ENCODE results near the gene VPS18. TPM values are rescaled to one million over a fixed set of nuclear protein-coding genes. Genes with fewer than 3 reads are reported as not detected.
A peak's percentile ranks its signal among the peaks of the same experiment; 100 is the strongest.

Gene VPS18
- total and polyA plus RNA-seq, 8 donors, result 9.2 to 29.0 (median 13.6) TPM

DNA sequence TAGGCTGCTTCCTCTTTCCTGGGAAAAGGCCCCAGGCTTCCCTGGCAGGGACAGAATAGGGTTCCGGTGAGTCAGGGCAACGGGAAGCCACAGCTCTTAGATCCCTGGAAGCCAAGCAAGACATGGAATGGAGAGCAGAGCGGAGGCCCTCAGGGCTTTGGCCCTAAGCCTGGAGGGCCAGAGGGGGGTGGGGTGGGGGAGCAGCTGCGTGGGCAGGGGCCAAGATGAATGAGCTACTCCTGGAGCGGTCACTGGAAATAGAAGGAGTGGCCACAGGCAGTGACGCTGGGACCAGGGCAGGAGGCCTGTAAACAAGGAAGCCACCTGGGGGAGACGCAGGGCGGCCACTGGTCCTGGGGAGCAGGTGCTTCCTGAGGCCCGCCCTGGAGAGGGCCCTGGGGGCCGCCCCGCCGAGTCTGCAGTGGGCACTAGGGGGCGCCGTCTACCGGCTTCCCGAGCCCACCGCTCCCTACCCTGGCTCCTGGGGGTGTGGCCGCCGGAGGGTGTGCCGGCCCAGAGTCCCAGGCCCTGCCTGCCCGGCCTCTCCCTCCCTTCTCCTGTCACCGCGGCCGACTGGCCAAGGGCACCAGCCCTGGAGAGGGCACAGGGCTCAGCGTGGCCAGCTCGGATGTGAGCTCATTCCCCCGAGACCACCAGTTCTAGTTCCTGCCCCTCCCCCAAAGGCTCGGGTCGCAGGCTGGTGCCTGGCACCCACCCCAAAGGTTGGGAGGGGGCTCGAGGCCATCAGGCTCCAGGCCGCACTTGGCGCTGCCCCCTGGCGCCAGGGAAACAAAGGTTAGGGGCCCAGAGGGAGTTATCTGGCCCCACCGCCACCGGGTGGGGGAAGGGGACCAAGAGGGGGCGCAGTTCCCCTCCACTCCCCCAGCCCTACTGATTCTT, 12.1 kb downstream of the VPS18 start:
- no peaks in the 10 kb centered on the region for H3K9me3 ChIP-seq
- intact Hi-C loops (cut with DNase I), result loop anchor here in 1 of 2 donors (5.0 kb wide), 1 partner anchor 116 kb away; no protein-coding TSS in a partner anchor
- H3K4me1 ChIP-seq, result peaks cover 33 to 93% of the 10 kb centered on the region in 2 donors
- peak overlapping the region; percentile 34 for H3K4me3 ChIP-seq
- peaks cover 0 to 24% of the 10 kb centered on the region in 2 donors for H3K36me3 ChIP-seq
- peak overlapping the region; percentile 89 to 90 for H3K27ac ChIP-seq
- H3K27me3 ChIP-seq, result no peaks in the 10 kb centered on the region
- TF ChIP-seq, protein P1, sequence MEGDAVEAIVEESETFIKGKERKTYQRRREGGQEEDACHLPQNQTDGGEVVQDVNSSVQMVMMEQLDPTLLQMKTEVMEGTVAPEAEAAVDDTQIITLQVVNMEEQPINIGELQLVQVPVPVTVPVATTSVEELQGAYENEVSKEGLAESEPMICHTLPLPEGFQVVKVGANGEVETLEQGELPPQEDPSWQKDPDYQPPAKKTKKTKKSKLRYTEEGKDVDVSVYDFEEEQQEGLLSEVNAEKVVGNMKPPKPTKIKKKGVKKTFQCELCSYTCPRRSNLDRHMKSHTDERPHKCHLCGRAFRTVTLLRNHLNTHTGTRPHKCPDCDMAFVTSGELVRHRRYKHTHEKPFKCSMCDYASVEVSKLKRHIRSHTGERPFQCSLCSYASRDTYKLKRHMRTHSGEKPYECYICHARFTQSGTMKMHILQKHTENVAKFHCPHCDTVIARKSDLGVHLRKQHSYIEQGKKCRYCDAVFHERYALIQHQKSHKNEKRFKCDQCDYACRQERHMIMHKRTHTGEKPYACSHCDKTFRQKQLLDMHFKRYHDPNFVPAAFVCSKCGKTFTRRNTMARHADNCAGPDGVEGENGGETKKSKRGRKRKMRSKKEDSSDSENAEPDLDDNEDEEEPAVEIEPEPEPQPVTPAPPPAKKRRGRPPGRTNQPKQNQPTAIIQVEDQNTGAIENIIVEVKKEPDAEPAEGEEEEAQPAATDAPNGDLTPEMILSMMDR (IDR thresholded peaks at IDR 0.05), result peak; percentile 89 to 94
- DNase-seq, result peak; percentile 75 to 95 (median 91)
- ATAC-seq, result peak; percentile 89

GRCh38 chr15:40906991-40907802, 12.9 kb downstream of the VPS18 start:
- ATAC-seq, result peak; percentile 2
- TF ChIP-seq, protein P1 (IDR thresholded peaks at IDR 0.05), result no peak
- Histone ChIP-seq H3K27me3 (no peaks in the 10 kb centered on the region), H3K36me3 (peaks cover 0 to 17% of the 10 kb centered on the region in 2 donors), H3K4me1 (peaks cover 32 to 89% of the 10 kb centered on the region in 2 donors), H3K27ac (peak overlapping the region; percentile 89 to 90), H3K4me3 (peak overlapping the region; percentile 34), H3K9me3 (no peaks in the 10 kb centered on the region)
- intact Hi-C loops (cut with DNase I), result loop anchor here in 1 of 2 donors (5.0 kb wide), 1 partner anchor 115 kb away; no protein-coding TSS in a partner anchor
- DNase-seq, result peak in 2 of 4 donors; percentile 71 to 83

DNA sequence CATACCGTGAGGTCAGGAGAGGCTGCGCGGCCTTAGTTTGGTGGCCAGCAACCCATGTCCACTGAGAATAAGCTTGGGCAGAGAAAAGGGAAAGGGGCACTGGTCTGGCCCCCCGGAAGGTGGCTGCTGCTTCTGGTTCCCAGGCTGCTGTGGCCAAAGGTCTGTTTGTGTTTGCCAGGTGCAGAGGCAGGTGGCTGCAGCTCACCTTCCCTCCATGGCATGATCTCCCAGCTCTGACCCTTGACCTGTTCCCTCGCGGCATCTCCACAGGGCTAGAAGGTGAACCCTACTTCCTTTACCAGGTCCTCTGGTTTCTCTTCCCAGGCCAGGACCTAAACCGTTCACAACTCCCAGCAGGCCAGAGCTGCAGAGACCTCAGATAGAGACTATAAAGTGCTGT, 13.8 kb downstream of the VPS18 start:
- H3K4me1 ChIP-seq, result peaks cover 29 to 80% of the 10 kb centered on the region in 2 donors

GRCh38 chr15:40909662-40910630, 15.7 kb downstream of the VPS18 start:
- Histone ChIP-seq H3K27me3 (no peaks in the 10 kb centered on the region), H3K4me3 (no peak overlapping the region), H3K36me3 (no peaks in the 10 kb centered on the region), H3K9me3 (no peaks in the 10 kb centered on the region), H3K27ac (no peak overlapping the region), H3K4me1 (peaks cover 20 to 61% of the 10 kb centered on the region in 2 donors)
- ATAC-seq (no peak), DNase-seq (no peak)
- TF ChIP-seq, protein P1 (IDR thresholded peaks at IDR 0.05), result no peak
- intact Hi-C loops (cut with DNase I), result loop anchor here in 1 of 2 donors (5.0 kb wide), 1 partner anchor 112 kb away; no protein-coding TSS in a partner anchor

More for the DNA sequence above, 13.8 kb downstream of the VPS18 start:
- Histone ChIP-seq H3K9me3 (no peaks in the 10 kb centered on the region), H3K27ac (peak overlapping the region; percentile 89 to 90), H3K36me3 (peaks cover 0 to 8% of the 10 kb centered on the region in 2 donors), H3K4me3 (no peak overlapping the region), H3K27me3 (no peaks in the 10 kb centered on the region)
- intact Hi-C loops (cut with DNase I), result loop anchor here in 1 of 2 donors (5.0 kb wide), 1 partner anchor 114 kb away; no protein-coding TSS in a partner anchor
- DNase-seq (no peak), ATAC-seq (no peak)
- TF ChIP-seq, protein P1 (IDR thresholded peaks at IDR 0.05), result no peak
